Stimulated activated CD8-positive, alpha-beta memory T cell treated with anti-CD3 and anti-CD28 coated beads, Interleukin-12 subunit alpha, Interleukin-12 subunit beta, amount 100 ng/mL, for 4 hours (primary cell): Measurements from ENCODE around the gene GCHFR.

ENCODE experiments used
- DNase-seq: peaks from one replicate; pipeline ENCODE4 v3.0.0-alpha.2; 2020; ENCODE audit warnings: low read depth

GCHFR gene

GRCh38 chr15:40812721-40813425, 49.0 kb downstream of the GCHFR start:
- no peak for DNase-seq

- no peak for DNase-seq
Measured at GRCh38 chr15:40815042-40815698, 51.3 kb downstream of the GCHFR start.
